ENCODE measurements around the gene IER2.

- TF ChIP-seq, protein P1, sequence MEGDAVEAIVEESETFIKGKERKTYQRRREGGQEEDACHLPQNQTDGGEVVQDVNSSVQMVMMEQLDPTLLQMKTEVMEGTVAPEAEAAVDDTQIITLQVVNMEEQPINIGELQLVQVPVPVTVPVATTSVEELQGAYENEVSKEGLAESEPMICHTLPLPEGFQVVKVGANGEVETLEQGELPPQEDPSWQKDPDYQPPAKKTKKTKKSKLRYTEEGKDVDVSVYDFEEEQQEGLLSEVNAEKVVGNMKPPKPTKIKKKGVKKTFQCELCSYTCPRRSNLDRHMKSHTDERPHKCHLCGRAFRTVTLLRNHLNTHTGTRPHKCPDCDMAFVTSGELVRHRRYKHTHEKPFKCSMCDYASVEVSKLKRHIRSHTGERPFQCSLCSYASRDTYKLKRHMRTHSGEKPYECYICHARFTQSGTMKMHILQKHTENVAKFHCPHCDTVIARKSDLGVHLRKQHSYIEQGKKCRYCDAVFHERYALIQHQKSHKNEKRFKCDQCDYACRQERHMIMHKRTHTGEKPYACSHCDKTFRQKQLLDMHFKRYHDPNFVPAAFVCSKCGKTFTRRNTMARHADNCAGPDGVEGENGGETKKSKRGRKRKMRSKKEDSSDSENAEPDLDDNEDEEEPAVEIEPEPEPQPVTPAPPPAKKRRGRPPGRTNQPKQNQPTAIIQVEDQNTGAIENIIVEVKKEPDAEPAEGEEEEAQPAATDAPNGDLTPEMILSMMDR (IDR thresholded peaks at IDR 0.05; ENCODE audit: low read depth, low read length): no peak
- no peak for TF ChIP-seq EZH2phosphoT487 (IDR thresholded peaks at IDR 0.05; ENCODE audit: low read depth)
Measured at GRCh38 chr19:13169769-13170168, 19.6 kb downstream of the IER2 start.

All from OCI-LY3 (cell line).